Heart left ventricle (tissue), 13 donors: ENCODE results near the gene PARVG.

ENCODE experiments used
- POLR2A ChIP-seq, 2 donors: fragments of 450-650 bp; IDR thresholded peaks; one replicate each; pipeline ENCODE4 v1.6.1; 2017; ENCODE audit warnings: antibody characterized with exemption in 2 of 2, mild to moderate bottlenecking in 2 of 2, moderate library complexity in 2 of 2
- TF ChIP-seq, protein P1 (sequence below), 12 donors: fragments of 200-600 bp; sonication (generic) in 4 of 12; IDR thresholded peaks; one replicate each; pipeline versions ENCODE4 v1.5.0 to v1.8.0; 2018 to 2022; ENCODE audit warnings: antibody characterized with exemption in 12 of 12, mild to moderate bottlenecking in 5 of 12
- donor health status: ischemic (EF 13 %, LVEDD 7.1; RV severe dilation, severe dysfunction).
- donor health status: DM: no; HTN: yes; CAD: no.
- donor health status: DM: no; HTN: no; CAD: no.
- donor health status: ischemic (EF 25% LVEDD 6.9; RV normal size, moderate dysfunction).
- donor health status: ischemic (EF 25% LVEDD 5.7; RV mildly dilated, moderate dysfunction).
- donor health status: ischemic (EF 35%, LVEDD 5.7; RV mildly dilated, moderate dysfunction).
- donor health status: nonischemic (EF 11% LVEDD 7.7; RV severe dilation, severe dysfunction).
- donor health status: DM: yes; HTN: yes; CAD: no.
- donor health status: PGD.
- donor health status: ischemic (EF 29% LVEDD 5.4; RV normal size, mild dysfunction).
- donor health status: nonischemic (EF 23%, LVEDD 6.1; RV moderate dilation, normal function).

DNA sequence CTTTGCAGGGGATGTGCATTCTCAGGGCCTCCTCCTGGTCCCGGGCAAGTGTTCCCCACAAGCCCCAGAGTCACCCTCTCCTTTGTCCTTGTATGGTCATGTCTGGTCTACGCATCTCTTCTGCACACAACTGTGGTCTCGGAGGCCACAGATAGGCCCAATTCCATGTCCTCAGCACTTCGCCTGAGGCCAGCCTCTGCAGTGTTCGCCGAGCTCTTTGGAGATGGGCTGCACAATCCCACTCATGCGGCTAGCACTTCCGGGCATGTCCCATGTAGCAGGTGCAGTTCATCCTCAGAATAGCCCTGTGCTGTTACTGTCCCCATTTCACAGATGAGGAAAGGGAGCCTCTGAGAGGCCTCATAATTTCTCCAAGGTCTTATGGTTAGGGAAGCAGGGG lies 7.6 kb downstream of the PARVG start:
- TF ChIP-seq, protein P1, sequence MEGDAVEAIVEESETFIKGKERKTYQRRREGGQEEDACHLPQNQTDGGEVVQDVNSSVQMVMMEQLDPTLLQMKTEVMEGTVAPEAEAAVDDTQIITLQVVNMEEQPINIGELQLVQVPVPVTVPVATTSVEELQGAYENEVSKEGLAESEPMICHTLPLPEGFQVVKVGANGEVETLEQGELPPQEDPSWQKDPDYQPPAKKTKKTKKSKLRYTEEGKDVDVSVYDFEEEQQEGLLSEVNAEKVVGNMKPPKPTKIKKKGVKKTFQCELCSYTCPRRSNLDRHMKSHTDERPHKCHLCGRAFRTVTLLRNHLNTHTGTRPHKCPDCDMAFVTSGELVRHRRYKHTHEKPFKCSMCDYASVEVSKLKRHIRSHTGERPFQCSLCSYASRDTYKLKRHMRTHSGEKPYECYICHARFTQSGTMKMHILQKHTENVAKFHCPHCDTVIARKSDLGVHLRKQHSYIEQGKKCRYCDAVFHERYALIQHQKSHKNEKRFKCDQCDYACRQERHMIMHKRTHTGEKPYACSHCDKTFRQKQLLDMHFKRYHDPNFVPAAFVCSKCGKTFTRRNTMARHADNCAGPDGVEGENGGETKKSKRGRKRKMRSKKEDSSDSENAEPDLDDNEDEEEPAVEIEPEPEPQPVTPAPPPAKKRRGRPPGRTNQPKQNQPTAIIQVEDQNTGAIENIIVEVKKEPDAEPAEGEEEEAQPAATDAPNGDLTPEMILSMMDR (IDR thresholded peaks at IDR 0.05): no peak
- no peak for TF ChIP-seq POLR2A (IDR thresholded peaks at IDR 0.05)
